HG03439 (cell line): Measurements from ENCODE around the gene GFRA1.
"Not testable (repeated sequence)": the region's sequence is repeated elsewhere in the genome, so short reads cannot be mapped to it uniquely, and the experiment has no call there.

Experiments used
- ATAC-seq: cut with Tn5 transposase; IDR thresholded peaks from one replicate; pipeline ENCODE4 v1.9.1; 2021; ENCODE audit warnings: mild to moderate bottlenecking, moderate library complexity; ENCODE audit not compliant: unreplicated experiment

Gene GFRA1

GRCh38 chr10:116044801-116045248 is 228.2 kb downstream of the GFRA1 start:
- ATAC-seq, result no peak

DNA sequence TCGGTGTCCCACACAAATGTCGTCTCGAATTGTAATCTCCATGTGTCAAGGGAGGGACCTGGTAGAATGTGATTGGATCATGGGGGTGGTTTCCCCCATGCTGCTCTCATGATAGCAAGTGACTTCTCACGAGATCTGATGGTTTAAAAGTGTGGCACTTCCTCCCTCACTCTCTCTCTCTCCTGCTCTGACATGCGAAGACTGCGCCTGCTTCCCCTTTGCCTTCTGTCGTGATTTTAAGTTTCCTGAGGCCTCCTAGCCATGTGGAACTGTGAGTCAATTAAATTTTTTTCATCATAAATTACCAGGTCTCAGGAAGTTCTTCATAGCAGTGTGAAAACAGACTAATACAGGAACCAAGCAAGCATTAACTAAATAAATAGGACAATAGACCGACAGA is 229.1 kb downstream of the GFRA1 start:
- ATAC-seq, result no peak

DNA sequence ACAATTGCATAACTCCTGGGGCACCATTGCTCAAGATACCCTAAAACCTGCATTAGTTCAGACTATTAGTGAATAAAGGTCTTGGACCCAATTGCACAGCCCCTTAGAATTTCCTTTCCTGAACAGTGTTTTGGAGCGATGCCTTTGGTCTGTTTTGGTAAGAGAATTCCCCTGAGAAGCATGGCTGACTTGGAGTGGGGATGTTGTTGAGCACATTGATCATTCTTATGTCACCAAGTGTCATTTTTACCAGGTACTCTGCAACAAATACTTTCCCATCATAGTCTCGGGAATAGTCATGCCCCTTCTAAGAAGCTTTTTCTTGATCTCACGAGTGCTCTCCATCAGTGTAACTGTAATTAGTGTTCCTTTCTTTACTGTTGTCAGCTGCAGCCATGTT is 229.7 kb downstream of the GFRA1 start:
- no peak for ATAC-seq

DNA sequence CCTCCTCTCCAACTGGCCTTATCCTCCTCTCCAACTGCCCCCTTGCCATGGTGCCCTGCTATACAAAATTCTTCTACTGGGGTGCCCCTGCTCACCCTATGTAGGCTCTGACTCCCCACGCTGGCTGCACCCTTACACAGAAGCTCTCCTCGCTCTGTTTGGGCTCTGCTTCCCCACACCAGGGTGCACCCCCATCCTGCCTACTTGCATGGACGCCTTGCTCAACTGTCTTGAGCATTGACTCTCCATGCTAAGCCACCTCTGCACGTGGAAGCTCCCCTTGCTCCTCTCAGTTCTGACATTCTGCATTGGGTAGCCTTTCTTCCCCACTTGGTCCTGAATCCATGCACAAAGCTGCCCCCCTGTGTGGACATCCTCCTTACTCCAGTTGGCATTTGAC is 231.1 kb downstream of the GFRA1 start:
- no peak for ATAC-seq

DNA sequence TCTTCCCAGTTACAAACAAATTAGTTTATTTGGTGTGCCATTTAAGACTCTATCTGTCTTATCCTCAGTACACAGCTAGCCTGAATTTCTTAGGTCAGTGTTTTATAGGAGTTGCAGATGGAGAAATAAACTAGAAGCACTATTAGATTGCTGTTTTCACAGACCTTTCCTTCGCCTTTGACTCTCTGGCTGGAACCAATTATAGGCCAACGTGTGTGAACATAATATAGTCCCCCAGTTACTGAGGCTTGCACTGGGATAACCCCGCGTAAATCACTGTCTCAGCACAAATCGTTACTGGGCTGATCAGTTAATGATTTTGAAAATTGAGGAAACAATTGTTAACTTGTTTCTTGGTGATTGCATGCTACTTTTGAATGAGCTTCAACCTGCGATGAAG is 233.4 kb downstream of the GFRA1 start:
- ATAC-seq, result no peak

- no peak for ATAC-seq
Observed at GRCh38 chr10:116038259-116038658, 234.7 kb downstream of the GFRA1 start.

GRCh38 chr10:116035406-116035805 is 237.6 kb downstream of the GFRA1 start:
- not testable (repeated sequence) for ATAC-seq

DNA sequence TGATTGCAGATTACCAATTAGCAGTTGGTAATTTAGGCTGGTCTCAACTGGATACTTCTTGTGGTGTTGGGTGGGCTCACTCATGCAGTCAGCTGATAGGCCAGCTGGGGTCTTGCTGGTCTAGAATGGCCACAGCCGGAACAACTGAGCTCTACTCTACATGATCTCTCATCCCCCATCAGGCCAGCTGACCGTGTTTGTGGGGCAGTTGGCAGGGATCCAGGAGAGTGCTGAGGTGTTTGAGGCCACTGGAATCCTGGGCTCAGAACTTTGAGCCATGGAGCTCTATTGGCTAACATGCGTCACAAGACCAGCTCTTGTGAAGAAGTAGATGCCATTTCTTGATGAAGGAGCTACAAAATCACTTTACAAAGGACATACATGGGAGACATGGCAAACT is 242.4 kb downstream of the GFRA1 start:
- ATAC-seq, result no peak

- no peak for ATAC-seq
Observed at GRCh38 chr10:116029826-116030225, 243.2 kb downstream of the GFRA1 start.

DNA sequence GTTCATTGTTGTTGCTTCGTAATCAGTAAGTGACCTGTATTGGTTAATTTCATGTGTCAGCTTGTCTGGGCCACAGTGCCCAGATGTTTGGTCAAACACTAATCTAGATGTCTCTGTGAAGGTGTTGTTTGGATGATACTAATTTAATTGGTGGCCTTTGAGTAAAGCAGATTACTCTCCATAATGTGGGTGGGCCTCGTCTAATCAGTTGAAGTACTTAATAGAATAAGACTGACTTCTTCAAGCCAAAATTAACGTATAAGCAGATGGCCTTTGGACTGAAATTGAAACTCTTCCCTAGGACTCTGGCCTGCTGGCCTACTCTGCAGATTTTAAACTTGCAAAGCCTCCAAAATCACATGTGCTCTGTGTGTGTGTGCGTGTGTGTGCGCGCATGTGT is 245.7 kb downstream of the GFRA1 start:
- ATAC-seq, result no peak

DNA sequence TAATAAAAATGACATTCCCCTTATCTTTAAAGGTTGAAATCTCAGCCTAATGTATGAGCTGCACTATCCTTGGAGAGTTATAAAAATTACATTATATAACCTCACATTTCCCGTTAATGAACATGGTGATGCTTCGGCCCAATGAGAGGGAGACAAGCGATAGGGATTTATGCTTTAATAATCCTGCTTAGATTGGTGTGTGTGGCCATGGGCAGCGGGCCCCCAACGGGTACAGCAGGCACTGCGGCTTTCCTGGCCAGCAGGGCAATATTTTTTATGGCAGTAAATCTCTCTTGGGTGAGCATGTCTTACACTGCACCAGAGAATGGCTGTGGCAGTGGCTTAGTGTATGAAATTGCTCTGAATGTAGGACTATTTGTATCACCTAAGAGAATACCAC is 246.3 kb downstream of the GFRA1 start:
- ATAC-seq, result no peak

- no peak for ATAC-seq
Observed at GRCh38 chr10:116026315-116026714, 246.7 kb downstream of the GFRA1 start.

GRCh38 chr10:116024271-116024878 is 248.6 kb downstream of the GFRA1 start:
- ATAC-seq, result no peak

DNA sequence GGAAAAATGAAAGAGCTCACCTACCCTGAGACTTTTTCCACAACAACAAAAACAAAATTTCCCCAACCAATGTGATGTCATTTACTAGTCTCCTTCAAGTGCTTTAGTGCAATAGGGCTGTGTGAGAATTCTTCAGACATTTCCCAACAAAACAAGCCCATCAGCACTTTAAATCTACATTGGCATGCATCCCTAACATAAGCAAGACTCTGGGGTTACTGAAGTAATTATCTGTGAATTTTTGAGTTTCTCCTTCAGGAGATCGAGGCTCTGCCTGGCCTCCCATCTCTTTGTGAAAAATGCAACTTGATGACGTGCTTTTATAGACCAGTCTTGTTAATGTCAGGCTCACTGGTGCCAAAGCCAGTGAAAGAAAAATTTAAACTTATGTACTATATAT is 255.6 kb downstream of the GFRA1 start:
- ATAC-seq, result no peak

DNA sequence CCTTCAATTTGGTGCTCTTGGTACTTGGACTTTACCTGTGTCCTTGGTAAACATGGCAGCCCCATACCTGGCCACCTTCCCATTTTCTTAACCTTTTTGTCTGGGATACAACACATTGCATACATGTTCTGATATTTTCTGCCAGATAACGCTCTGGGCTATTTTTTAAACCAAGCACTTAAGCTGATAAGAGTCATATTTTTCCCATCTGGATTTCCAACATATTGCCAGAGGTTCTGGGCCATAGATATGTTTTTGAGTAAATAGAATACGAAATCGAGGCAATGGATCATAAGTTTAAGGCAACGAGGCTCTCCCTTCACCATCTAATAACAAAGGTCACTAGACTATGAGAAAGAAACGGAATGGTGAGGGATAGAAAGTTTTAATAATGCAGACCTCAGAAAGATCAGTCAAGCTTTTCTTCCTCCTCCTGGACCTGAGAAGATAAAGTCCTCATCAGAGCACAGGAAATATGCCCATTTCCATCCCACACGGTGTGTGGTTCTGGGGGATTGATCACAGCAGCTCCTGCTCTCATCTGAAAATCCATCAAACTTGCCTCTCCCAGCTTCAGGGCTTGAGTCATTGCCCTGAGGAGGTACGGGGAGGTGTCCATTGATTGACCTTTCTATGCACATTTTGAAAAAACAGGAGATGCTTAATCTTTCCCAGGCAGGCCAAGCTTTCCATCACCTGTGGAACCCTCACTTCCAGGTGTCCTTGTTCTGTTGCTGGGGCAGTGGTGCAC is 257.2 kb downstream of the GFRA1 start:
- no peak for ATAC-seq

DNA sequence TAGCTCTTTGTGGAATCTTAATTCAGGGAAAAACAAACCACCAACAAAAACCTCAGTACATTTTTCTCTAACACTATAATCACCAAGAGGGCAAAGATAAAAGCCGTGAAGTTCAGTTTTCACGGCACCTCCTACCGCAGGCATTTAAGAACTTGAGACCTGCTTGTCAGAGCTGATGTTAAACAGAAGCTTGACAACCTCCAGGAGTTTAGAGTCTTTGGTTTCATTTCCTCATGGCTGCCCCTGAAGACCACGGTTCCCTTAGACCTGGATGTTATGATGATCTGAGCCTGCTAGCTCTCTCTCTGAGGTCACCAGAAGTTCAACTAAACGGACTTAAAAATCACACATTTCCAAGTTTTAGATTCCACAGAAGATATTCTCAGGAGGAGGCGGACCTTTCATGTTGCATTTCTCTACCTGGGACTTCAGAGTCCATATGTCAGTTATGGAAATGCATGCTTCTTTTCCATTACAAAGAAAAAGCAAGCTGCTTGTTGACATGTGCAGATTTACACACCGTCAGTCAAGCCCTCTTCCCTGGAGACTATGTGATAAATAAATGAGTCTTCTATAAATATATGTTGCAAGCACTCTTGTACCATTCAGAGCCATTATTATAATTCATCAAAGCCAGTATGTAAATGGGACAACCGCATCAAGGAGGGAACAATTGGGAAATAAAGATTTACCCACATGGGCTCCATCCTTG is 258.0 kb downstream of the GFRA1 start:
- ATAC-seq, result no peak

GRCh38 chr10:116014326-116014725 is 258.7 kb downstream of the GFRA1 start:
- ATAC-seq, result no peak

DNA sequence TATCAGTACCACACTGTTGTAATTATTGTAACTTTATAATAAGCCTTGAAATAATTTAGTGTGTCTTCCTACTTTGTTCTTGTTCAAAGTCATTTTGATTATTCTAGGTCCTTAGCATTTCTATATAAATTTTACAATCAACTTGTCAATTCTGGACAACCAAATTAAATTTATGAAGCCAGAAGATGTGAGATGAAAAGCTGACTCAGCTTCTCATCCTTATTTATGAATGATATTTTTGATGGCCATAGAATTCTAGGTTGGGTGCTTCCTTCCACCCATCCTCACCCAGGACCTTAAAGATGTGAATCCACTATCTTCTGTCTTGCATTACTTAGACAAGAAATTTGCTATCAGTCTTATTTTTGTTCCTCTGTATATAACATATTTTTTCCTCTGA is 261.1 kb downstream of the GFRA1 start:
- ATAC-seq, result no peak

DNA sequence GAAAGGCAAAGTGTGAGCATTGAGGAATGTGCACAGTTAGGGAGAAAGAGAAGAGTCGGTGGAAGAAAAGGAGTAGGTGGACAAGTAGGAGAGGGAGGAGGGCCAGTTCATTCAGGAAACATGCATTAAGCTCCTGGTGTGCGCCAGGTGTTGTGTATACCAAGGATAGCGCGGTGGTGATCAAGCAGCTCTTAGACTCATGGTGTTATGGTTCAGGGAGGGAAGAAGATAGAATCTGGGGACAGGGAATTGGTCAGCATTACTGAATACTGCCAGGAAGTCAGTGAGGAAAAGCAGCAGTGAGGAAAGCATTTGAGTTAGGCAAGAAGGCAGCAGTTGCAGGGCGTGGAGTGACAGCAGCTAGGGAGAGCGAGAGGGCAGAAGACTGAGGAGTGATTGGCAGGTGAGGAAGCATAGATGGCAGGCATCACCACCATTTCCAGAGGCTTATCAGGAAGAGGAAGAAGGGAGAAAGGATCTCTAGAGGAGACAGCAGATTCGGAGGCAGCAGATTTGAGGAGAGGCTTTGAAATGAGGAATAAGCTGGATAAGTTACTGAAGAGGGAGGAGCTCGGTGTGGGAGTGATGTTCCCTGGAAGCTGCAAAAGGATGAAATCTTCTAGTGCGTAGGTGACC is 265.6 kb downstream of the GFRA1 start:
- ATAC-seq, result no peak
